BJ (cell line): ENCODE data around the gene C11orf91. TPM values are rescaled to one million over a fixed set of nuclear protein-coding genes. Genes with fewer than 3 reads are reported as not detected.

ENCODE experiments used
- CTCF ChIA-PET: fragments of 350-600 bp; formaldehyde crosslinking; extraction: SDS; loops from one replicate; lab custom pipeline; 2021; ENCODE audit warnings: antibody characterized with exemption, inconsistent platforms; lab: Yijun Ruan, JAX
- POLR2A ChIA-PET: fragments of 300-600 bp; sonication (Branson Sonifier 250); formaldehyde crosslinking; extraction: SDS; loops from one replicate; lab custom pipeline; 2021; ENCODE audit warnings: antibody characterized with exemption; lab: Charles Lee
- DNase-seq: peaks from one replicate; pipeline ENCODE4 v3.0.0-alpha.2; 2011; ENCODE audit warnings: low read depth
- H3K27me3 ChIP-seq: 2 replicates; pipeline ENCODE4 v1.6.0; 2011; ENCODE audit warnings: low read length; ENCODE audit not compliant: control insufficient read depth, insufficient read depth
- H3K36me3 ChIP-seq: 2 replicates; pipeline ENCODE4 v1.5.1; 2011; ENCODE audit warnings: low read length; ENCODE audit not compliant: control insufficient read depth, insufficient read depth
- H3K4me3 ChIP-seq: 2 replicates; pipeline ENCODE4 v1.5.1; 2011; ENCODE audit warnings: low read depth, mild to moderate bottlenecking, control low read depth, low read length
- polyA plus RNA-seq: library from polyadenylated mRNA; depleted of rRNA; stranded (reverse); fragments of >200 nt; gene quantifications from 2 replicates; pipeline ENCODE4 v1.2.3, GENCODE V29; 2011
- TF ChIP-seq, protein P1 (sequence below): IDR thresholded peaks from 2 replicates; pipeline ENCODE4 v1.5.1; 2011; ENCODE audit warnings: low read depth, mild to moderate bottlenecking, control low read depth, inconsistent platforms, low read length, moderate library complexity; ENCODE audit not compliant: insufficient read depth

Gene C11orf91
- polyA plus RNA-seq, 1 experiment: not detected

DNA sequence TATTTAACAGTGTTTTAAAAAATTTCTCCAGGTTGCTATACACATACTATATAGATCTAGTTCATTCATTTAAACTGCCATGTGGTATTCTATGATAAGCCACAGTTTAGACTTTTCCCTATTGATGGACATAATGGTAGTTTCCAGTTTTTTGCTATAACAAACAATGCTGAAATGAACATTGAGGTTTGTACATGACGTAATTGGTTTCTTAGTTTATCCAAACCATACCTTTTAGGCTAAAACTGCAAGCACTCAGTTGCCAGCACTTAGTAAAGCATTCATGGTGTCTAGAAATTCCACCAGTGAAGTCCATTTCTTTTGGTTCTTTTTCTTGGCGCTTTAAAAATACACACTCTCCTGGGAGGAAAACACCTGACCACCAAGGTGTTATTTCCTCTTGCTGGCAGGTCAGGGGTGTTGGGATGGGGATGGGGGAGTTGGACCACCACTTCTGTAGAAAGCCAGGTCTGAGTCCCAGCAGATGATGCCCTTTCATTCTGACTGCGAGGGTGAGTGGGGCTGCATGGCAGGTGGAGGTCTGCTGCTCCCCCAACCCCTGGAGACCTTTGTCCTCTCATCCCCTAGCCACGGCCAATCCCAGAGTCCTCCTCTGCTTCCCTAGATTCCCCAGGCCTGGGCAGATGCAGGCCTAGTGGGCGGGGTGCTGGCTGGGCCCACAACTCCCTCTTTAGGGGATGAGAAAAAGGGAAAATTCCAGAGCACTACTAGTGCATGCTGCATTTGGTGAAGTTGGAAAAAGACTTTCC lies 41.1 kb downstream of the C11orf91 start:
- ChIA-PET CTCF (no interaction called here), POLR2A (no interaction called here)
- H3K4me3 ChIP-seq: no peak overlapping the region
- H3K36me3 ChIP-seq: no peaks in the 10 kb centered on the region; the same call in 1 of the 2 replicates
- no peak for DNase-seq
- TF ChIP-seq, protein P1, sequence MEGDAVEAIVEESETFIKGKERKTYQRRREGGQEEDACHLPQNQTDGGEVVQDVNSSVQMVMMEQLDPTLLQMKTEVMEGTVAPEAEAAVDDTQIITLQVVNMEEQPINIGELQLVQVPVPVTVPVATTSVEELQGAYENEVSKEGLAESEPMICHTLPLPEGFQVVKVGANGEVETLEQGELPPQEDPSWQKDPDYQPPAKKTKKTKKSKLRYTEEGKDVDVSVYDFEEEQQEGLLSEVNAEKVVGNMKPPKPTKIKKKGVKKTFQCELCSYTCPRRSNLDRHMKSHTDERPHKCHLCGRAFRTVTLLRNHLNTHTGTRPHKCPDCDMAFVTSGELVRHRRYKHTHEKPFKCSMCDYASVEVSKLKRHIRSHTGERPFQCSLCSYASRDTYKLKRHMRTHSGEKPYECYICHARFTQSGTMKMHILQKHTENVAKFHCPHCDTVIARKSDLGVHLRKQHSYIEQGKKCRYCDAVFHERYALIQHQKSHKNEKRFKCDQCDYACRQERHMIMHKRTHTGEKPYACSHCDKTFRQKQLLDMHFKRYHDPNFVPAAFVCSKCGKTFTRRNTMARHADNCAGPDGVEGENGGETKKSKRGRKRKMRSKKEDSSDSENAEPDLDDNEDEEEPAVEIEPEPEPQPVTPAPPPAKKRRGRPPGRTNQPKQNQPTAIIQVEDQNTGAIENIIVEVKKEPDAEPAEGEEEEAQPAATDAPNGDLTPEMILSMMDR: no peak
- H3K27me3 ChIP-seq: no peaks in the 10 kb centered on the region

DNA sequence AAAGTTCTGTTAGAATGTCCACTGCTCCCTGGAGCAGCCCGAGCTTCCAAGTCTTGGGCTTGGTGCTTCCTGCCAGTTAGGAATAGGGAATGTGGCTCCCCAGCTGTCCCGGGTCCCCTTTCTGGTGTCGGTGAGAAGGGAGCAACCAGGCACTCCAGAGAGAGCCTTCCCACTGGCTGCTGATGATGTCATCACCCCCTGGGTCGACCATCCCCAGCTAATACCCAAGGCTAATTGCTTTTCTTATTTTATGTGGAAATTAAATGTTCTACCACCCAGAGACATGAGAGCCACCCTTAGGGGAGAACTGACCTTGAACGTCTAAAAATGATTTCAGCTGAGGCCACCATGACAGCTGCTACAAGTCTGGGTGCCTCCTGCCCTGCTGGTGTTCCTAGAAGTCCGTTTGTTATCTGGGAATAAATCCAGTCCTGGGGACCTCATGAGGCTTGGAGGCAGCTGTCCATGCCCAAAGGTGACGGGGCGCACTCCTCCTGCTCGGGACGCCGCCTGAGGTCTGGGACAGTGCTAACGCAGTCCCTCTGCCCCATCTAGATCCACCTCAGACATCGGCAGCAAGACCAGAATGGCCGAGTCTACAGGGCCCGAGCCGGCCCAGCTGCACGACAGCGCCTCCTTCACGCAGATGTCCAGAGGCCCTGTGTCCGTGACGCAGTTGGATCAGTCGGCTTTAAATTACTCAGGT lies 42.3 kb downstream of the C11orf91 start:
- ChIA-PET CTCF (interaction anchor here (0.5 to 1.3 kb wide), 2 partner anchors 11 to 19 kb away, joined by 3 read pairs; no protein-coding TSS in a partner anchor), POLR2A (no interaction called here)
- Histone ChIP-seq H3K27me3 (no peaks in the 10 kb centered on the region), H3K4me3 (no peak overlapping the region), H3K36me3 (no peaks in the 10 kb centered on the region; the same call in 1 of the 2 replicates)
- TF ChIP-seq, protein P1: no peak
- no peak for DNase-seq

DNA sequence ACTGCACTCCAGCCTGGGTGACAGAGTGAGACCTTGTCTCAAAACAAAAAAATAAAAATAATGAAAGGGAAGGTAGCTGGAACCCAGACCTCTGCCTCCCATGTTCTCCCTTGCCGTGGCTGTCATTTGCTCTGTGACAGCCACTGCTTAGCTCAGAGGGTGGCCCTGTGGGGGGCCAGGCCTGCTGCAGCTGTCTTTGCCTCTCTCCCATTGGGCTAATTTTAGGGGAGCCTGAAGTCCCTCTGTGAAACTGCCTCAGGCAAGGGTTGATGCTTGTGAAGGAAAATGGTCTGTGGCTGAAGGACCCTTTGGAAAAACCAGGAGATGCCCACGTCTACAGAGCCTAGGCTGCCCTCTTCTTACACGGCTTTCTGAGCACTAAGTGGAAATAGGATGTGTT lies 42.9 kb downstream of the C11orf91 start:
- Histone ChIP-seq H3K4me3 (no peak overlapping the region), H3K36me3 (no peaks in the 10 kb centered on the region; the same call in 1 of the 2 replicates), H3K27me3 (no peaks in the 10 kb centered on the region)
- no peak for DNase-seq
- TF ChIP-seq, protein P1: no peak
- ChIA-PET CTCF (interaction anchor here (1.3 kb wide), 1 partner anchor 19 kb away, joined by 3 read pairs; no protein-coding TSS in a partner anchor), POLR2A (no interaction called here)

DNA sequence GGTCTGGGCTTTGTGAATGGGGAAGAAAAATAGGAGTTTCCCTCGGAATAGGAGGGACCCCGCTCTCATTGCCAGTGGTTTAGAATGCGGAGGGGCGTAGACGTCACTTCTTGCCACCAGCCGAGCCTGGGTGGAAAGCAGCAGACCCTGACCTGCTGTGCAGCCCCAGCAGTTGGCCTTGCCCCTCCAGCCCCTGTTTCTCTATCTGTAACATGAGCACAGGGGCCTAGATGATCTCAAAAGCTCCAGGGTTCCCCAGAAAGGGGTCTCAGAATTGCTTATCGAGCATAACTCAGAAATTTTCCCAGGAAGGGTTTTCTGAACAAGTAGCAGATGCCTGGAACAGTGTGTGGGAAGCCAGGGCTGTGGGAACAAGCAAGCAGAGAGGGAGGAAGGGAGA lies 43.9 kb downstream of the C11orf91 start:
- POLR2A ChIA-PET: no interaction called here
- no peaks in the 10 kb centered on the region; the same call in 1 of the 2 replicates for H3K36me3 ChIP-seq
- TF ChIP-seq, protein P1: no peak
- H3K4me3 ChIP-seq: no peak overlapping the region
- no peaks in the 10 kb centered on the region for H3K27me3 ChIP-seq
- no peak for DNase-seq
- CTCF ChIA-PET: no interaction called here

DNA sequence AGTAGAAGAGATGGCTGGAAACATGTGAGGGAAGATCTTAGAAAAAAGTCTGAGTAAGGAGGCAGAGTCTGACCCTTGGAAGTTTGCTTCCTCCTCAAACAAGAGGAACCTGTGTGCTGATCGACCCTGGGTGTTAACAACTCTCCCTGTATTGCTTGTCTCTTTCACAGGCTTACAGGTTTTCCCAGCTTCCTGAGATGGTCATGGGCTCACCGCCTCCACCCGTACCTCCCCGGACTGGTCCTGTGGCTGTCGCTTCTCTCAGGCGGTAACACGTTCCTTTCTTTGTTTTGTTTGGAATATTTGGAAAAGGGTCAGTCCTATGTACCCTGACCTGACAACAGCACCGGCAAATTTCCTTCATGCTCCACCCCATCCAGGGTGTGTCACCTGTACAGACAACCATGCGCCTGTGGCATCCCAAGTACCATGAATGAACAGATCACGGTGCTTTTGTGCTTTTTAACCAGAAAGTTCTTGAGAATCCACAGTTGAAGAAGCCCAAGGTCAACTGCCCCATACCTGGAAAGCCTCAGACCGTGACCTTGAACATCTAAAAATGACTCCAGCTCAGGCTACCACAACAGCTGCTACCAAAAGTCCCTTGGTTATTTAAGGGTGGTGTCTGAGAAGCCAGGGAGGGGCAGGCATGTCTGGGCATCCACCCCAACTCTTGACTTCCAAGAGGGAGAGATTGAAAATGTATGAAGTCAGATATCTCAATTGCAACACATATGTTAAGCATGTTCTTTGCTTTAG lies 44.6 kb downstream of the C11orf91 start:
- TF ChIP-seq, protein P1: no peak
- no peak for DNase-seq
- no peaks in the 10 kb centered on the region for H3K27me3 ChIP-seq
- POLR2A ChIA-PET: no interaction called here
- CTCF ChIA-PET: no interaction called here
- no peaks in the 10 kb centered on the region; the same call in 1 of the 2 replicates for H3K36me3 ChIP-seq
- no peak overlapping the region for H3K4me3 ChIP-seq
